ENCODE data around the gene C2orf66. TPM values are rescaled to one million over a fixed set of nuclear protein-coding genes. Genes with fewer than 3 reads are reported as not detected.

Gene C2orf66
- not detected for polyA plus RNA-seq (2013, experiment 1 of 4)
- 0.11 TPM for polyA plus RNA-seq (2013, experiment 2 of 4)
- not detected for polyA plus RNA-seq (2013, experiment 3 of 4)
- not detected for polyA plus RNA-seq (2013, experiment 4 of 4)

GRCh38 chr2:196809260-196809659 is at the start of gene C2orf66:
TSS of gene C2orf66 (minus strand) at chr2:196809355. CDS start at chr2:196809336, 19 bp downstream.
- Histone ChIP-seq H3K4me1 (ENCODE audit: control insufficient read depth, insufficient read depth, low read length) (no peaks in the 10 kb centered on the region), H3K27me3 (ENCODE audit: control insufficient read depth, insufficient read depth, low read length, poor library complexity, severe bottlenecking) (peaks cover 27% of the 10 kb centered on the region), H3K9me3 (ENCODE audit: control insufficient read depth, low read length) (no peaks in the 10 kb centered on the region), H3K27ac (ENCODE audit: insufficient read depth, low read depth, low read length, poor library complexity, severe bottlenecking) (no peak within 1 kb of the TSS), H3K36me3 (ENCODE audit: control insufficient read depth, insufficient read depth, low read length) (no peaks in the 10 kb centered on the region), H3K4me3 (ENCODE audit: insufficient read depth, low read depth, low read length) (no peak within 1 kb of the TSS)
- WGBS, 2 experiments: 95 to 100% methylated on average over 1 of the region's 1 CpG

- Histone ChIP-seq H3K4me1 (ENCODE audit: control insufficient read depth, insufficient read depth, low read length) (no peaks in the 10 kb centered on the region), H3K4me3 (ENCODE audit: insufficient read depth, low read depth, low read length) (no peak overlapping the region), H3K9me3 (ENCODE audit: control insufficient read depth, low read length) (peaks cover 3% of the 10 kb centered on the region), H3K27me3 (ENCODE audit: control insufficient read depth, insufficient read depth, low read length, poor library complexity, severe bottlenecking) (no peaks in the 10 kb centered on the region), H3K27ac (ENCODE audit: insufficient read depth, low read depth, low read length, poor library complexity, severe bottlenecking) (no peak overlapping the region), H3K36me3 (ENCODE audit: control insufficient read depth, insufficient read depth, low read length) (peaks cover under 1% of the 10 kb centered on the region)
- 75 to 85% methylated on average over 1 of the region's 1 CpG for WGBS, 2 experiments
These were observed 45.5 kb upstream of the C2orf66 start for GRCh38 chr2:196854629-196855028.

GRCh38 chr2:196853301-196854087 is 44.3 kb upstream of the C2orf66 start:
- WGBS, 2 experiments: 85 to 99% methylated on average over 4 of the region's 4 CpGs
- Histone ChIP-seq H3K36me3 (ENCODE audit: control insufficient read depth, insufficient read depth, low read length) (no peaks in the 10 kb centered on the region), H3K4me1 (ENCODE audit: control insufficient read depth, insufficient read depth, low read length) (no peaks in the 10 kb centered on the region), H3K4me3 (ENCODE audit: insufficient read depth, low read depth, low read length) (no peak overlapping the region), H3K9me3 (ENCODE audit: control insufficient read depth, low read length) (no peaks in the 10 kb centered on the region), H3K27ac (ENCODE audit: insufficient read depth, low read depth, low read length, poor library complexity, severe bottlenecking) (no peak overlapping the region), H3K27me3 (ENCODE audit: control insufficient read depth, insufficient read depth, low read length, poor library complexity, severe bottlenecking) (no peaks in the 10 kb centered on the region)

- peaks cover 3% of the 10 kb centered on the region for H3K36me3 ChIP-seq (ENCODE audit: control insufficient read depth, insufficient read depth, low read length)
- H3K27ac ChIP-seq (ENCODE audit: insufficient read depth, low read depth, low read length, poor library complexity, severe bottlenecking): no peak overlapping the region
- H3K9me3 ChIP-seq (ENCODE audit: control insufficient read depth, low read length): no peaks in the 10 kb centered on the region
- no peaks in the 10 kb centered on the region for H3K27me3 ChIP-seq (ENCODE audit: control insufficient read depth, insufficient read depth, low read length, poor library complexity, severe bottlenecking)
- H3K4me1 ChIP-seq (ENCODE audit: control insufficient read depth, insufficient read depth, low read length): no peaks in the 10 kb centered on the region
- no peak overlapping the region for H3K4me3 ChIP-seq (ENCODE audit: insufficient read depth, low read depth, low read length)
- 92 to 100% methylated on average over 1 of the region's 1 CpG for WGBS, 2 experiments
These were observed 41.9 kb upstream of the C2orf66 start for GRCh38 chr2:196851088-196851487.

- no peaks in the 10 kb centered on the region for H3K27me3 ChIP-seq (ENCODE audit: control insufficient read depth, insufficient read depth, low read length, poor library complexity, severe bottlenecking)
- peaks cover 3% of the 10 kb centered on the region for H3K36me3 ChIP-seq (ENCODE audit: control insufficient read depth, insufficient read depth, low read length)
- no peak overlapping the region for H3K4me3 ChIP-seq (ENCODE audit: insufficient read depth, low read depth, low read length)
- H3K27ac ChIP-seq (ENCODE audit: insufficient read depth, low read depth, low read length, poor library complexity, severe bottlenecking): no peak overlapping the region
- no peaks in the 10 kb centered on the region for H3K4me1 ChIP-seq (ENCODE audit: control insufficient read depth, insufficient read depth, low read length)
- no peaks in the 10 kb centered on the region for H3K9me3 ChIP-seq (ENCODE audit: control insufficient read depth, low read length)
These were observed 40.7 kb upstream of the C2orf66 start for GRCh38 chr2:196849895-196850294.

- H3K27ac ChIP-seq (ENCODE audit: insufficient read depth, low read depth, low read length, poor library complexity, severe bottlenecking): no peak overlapping the region
- H3K9me3 ChIP-seq (ENCODE audit: control insufficient read depth, low read length): no peaks in the 10 kb centered on the region
- no peaks in the 10 kb centered on the region for H3K4me1 ChIP-seq (ENCODE audit: control insufficient read depth, insufficient read depth, low read length)
- peaks cover 8% of the 10 kb centered on the region for H3K36me3 ChIP-seq (ENCODE audit: control insufficient read depth, insufficient read depth, low read length)
- no peaks in the 10 kb centered on the region for H3K27me3 ChIP-seq (ENCODE audit: control insufficient read depth, insufficient read depth, low read length, poor library complexity, severe bottlenecking)
- no peak overlapping the region for H3K4me3 ChIP-seq (ENCODE audit: insufficient read depth, low read depth, low read length)
These were observed 37.1 kb upstream of the C2orf66 start for GRCh38 chr2:196846295-196846694.

GRCh38 chr2:196845371-196845770 is 36.2 kb upstream of the C2orf66 start:
- WGBS, 2 experiments: 80% methylated on average over 1 of the region's 3 CpGs; no CpG with 5 or more reads in 1 of the 2 experiments
- no peaks in the 10 kb centered on the region for H3K4me1 ChIP-seq (ENCODE audit: control insufficient read depth, insufficient read depth, low read length)
- H3K4me3 ChIP-seq (ENCODE audit: insufficient read depth, low read depth, low read length): no peak overlapping the region
- peaks cover 8% of the 10 kb centered on the region for H3K36me3 ChIP-seq (ENCODE audit: control insufficient read depth, insufficient read depth, low read length)
- H3K27ac ChIP-seq (ENCODE audit: insufficient read depth, low read depth, low read length, poor library complexity, severe bottlenecking): no peak overlapping the region
- H3K27me3 ChIP-seq (ENCODE audit: control insufficient read depth, insufficient read depth, low read length, poor library complexity, severe bottlenecking): no peaks in the 10 kb centered on the region
- H3K9me3 ChIP-seq (ENCODE audit: control insufficient read depth, low read length): no peaks in the 10 kb centered on the region

- 88 to 100% methylated on average over 1 of the region's 2 CpGs for WGBS, 2 experiments
- Histone ChIP-seq H3K4me1 (ENCODE audit: control insufficient read depth, insufficient read depth, low read length) (no peaks in the 10 kb centered on the region), H3K9me3 (ENCODE audit: control insufficient read depth, low read length) (no peaks in the 10 kb centered on the region), H3K27me3 (ENCODE audit: control insufficient read depth, insufficient read depth, low read length, poor library complexity, severe bottlenecking) (no peaks in the 10 kb centered on the region), H3K4me3 (ENCODE audit: insufficient read depth, low read depth, low read length) (no peak overlapping the region), H3K27ac (ENCODE audit: insufficient read depth, low read depth, low read length, poor library complexity, severe bottlenecking) (no peak overlapping the region), H3K36me3 (ENCODE audit: control insufficient read depth, insufficient read depth, low read length) (peaks cover 5% of the 10 kb centered on the region)
These were observed 31.0 kb upstream of the C2orf66 start for GRCh38 chr2:196840171-196840570.

- no peak overlapping the region for H3K27ac ChIP-seq (ENCODE audit: insufficient read depth, low read depth, low read length, poor library complexity, severe bottlenecking)
- peaks cover 5% of the 10 kb centered on the region for H3K36me3 ChIP-seq (ENCODE audit: control insufficient read depth, insufficient read depth, low read length)
- no peaks in the 10 kb centered on the region for H3K9me3 ChIP-seq (ENCODE audit: control insufficient read depth, low read length)
- H3K4me3 ChIP-seq (ENCODE audit: insufficient read depth, low read depth, low read length): no peak overlapping the region
- 95 to 99% methylated on average over 2 of the region's 2 CpGs for WGBS, 2 experiments
- H3K4me1 ChIP-seq (ENCODE audit: control insufficient read depth, insufficient read depth, low read length): no peaks in the 10 kb centered on the region
- H3K27me3 ChIP-seq (ENCODE audit: control insufficient read depth, insufficient read depth, low read length, poor library complexity, severe bottlenecking): no peaks in the 10 kb centered on the region
These were observed 30.4 kb upstream of the C2orf66 start for GRCh38 chr2:196839574-196839973.

GRCh38 chr2:196836440-196836839 is 27.3 kb upstream of the C2orf66 start:
- H3K27me3 ChIP-seq (ENCODE audit: control insufficient read depth, insufficient read depth, low read length, poor library complexity, severe bottlenecking): no peaks in the 10 kb centered on the region
- H3K36me3 ChIP-seq (ENCODE audit: control insufficient read depth, insufficient read depth, low read length): no peaks in the 10 kb centered on the region
- H3K4me3 ChIP-seq (ENCODE audit: insufficient read depth, low read depth, low read length): no peak overlapping the region
- no peaks in the 10 kb centered on the region for H3K4me1 ChIP-seq (ENCODE audit: control insufficient read depth, insufficient read depth, low read length)
- no peak overlapping the region for H3K27ac ChIP-seq (ENCODE audit: insufficient read depth, low read depth, low read length, poor library complexity, severe bottlenecking)
- no peaks in the 10 kb centered on the region for H3K9me3 ChIP-seq (ENCODE audit: control insufficient read depth, low read length)
